Spleen (tissue), 11 donors: Measurements from ENCODE around the gene STK38. TPM values are rescaled to one million over a fixed set of nuclear protein-coding genes. Genes with fewer than 3 reads are reported as not detected.

ENCODE experiments used
- DNase-seq: peaks from one replicate; pipeline ENCODE4 v3.0.0-alpha.2; 2020
- H3K27ac ChIP-seq, 8 donors: fragments of 200-600 bp; sonication (generic) in 7 of 8; 1 replicate in 4 of 8; 2 replicates in 4 of 8; pipeline versions ENCODE4 v1.5.0 to v1.8.0; 2016 to 2021; ENCODE audit warnings: inconsistent platforms in 4 of 8, mild to moderate bottlenecking in 4 of 8, moderate library complexity in 1 of 8
- H3K27me3 ChIP-seq, 7 donors: fragments of 200-600 bp; sonication (generic) in 6 of 7; replicated peaks in 1 of 7; 1 replicate in 4 of 7; 2 replicates in 3 of 7; pipeline versions ENCODE4 v1.5.0 to v1.8.0; 2016 to 2021; ENCODE audit warnings: inconsistent platforms in 3 of 7, mild to moderate bottlenecking in 1 of 7
- H3K36me3 ChIP-seq, 6 donors: fragments of 200-600 bp; sonication (generic) in 5 of 6; 1 replicate in 4 of 6; 2 replicates in 2 of 6; pipeline versions ENCODE4 v1.5.0 to v1.8.0; 2016 to 2021; ENCODE audit warnings: inconsistent platforms in 2 of 6
- H3K4me1 ChIP-seq, 6 donors: fragments of 200-600 bp; sonication (generic) in 5 of 6; 1 replicate in 3 of 6; 2 replicates in 3 of 6; pipeline versions ENCODE4 v1.5.0 to v1.8.0; 2016 to 2021; ENCODE audit warnings: inconsistent platforms in 3 of 6
- H3K4me3 ChIP-seq, 8 donors: fragments of 200-600 bp; sonication (generic) in 7 of 8; 1 replicate in 4 of 8; 2 replicates in 4 of 8; pipeline versions ENCODE4 v1.5.0 to v1.8.0; 2016 to 2021; ENCODE audit warnings: inconsistent platforms in 4 of 8, mild to moderate bottlenecking in 4 of 8, moderate library complexity in 2 of 8
- H3K9me3 ChIP-seq, 8 donors: fragments of 200-600 bp; sonication (generic) in 7 of 8; 1 replicate in 4 of 8; 2 replicates in 4 of 8; pipeline versions ENCODE4 v1.5.0 to v1.8.0; 2016 to 2021; ENCODE audit warnings: inconsistent platforms in 4 of 8
- CTCF ChIP-seq, 11 experiments: fragments of 200-600 bp in 7 of 11; fragments of 450-650 bp in 4 of 11; sonication (generic) in 4 of 11; IDR thresholded peaks in 8 of 11; conservative IDR thresholded peaks in 3 of 11; 1 replicate in 7 of 11; 2 replicates in 4 of 11; pipeline versions ENCODE4 v1.4.0 to v1.8.0; 2016 to 2021; ENCODE audit warnings: antibody characterized with exemption in 11 of 11, inconsistent platforms in 4 of 11, mild to moderate bottlenecking in 1 of 11
- POLR2A ChIP-seq, 3 donors: fragments of 450-650 bp; IDR thresholded peaks; one replicate each; pipeline ENCODE4 v1.5.1; 2017; ENCODE audit warnings: antibody characterized with exemption in 3 of 3, mild to moderate bottlenecking in 1 of 3
- POLR2AphosphoS5 ChIP-seq, 3 donors: sonication (generic); formaldehyde crosslinking; IDR thresholded peaks; one replicate each; pipeline ENCODE4 v1.5.1; 2017; ENCODE audit warnings: antibody characterized with exemption in 3 of 3
- WGBS, 5 donors: extraction: QIAGEN DNeasy Blood & Tissue Kit in 3 of 5; methylation state at CpG; one replicate each; pipeline versions ENCODE4 v1.1.5 to v1.1.7; 2013 to 2018; 5-methylcytosine and 5-hydroxymethylcytosine counted together
- intact Hi-C: fragments of 100-400 bp; cut with DNase I; formaldehyde crosslinking; loops from one replicate; pipeline ENCODE4 v1.15.0; 2023; ENCODE audit warnings: low total_unique reads
- polyA plus RNA-seq, 3 donors: library from polyadenylated mRNA; stranded (reverse); fragments of 200-250 nt; gene quantifications; one replicate each; pipeline ENCODE4 v1.2.1, GENCODE V29; 2013
- total RNA-seq, 7 donors: library from RNA; depleted of rRNA in 3 of 7; stranded (reverse); fragments of >200 nt in 3 of 7; fragmentation: NEBNext Ultra II Directional in 4 of 7; extraction: Animal tissue kit (Norgen Biotek cat#: 25700) in 4 of 7; gene quantifications; one replicate each; pipeline versions ENCODE4 v1.1.0 to v1.2.1, GENCODE V29; 2016 to 2021
- donor health status: healthy with polysubstance abuse.
- donor health status: DM: no; HTN: no; CAD: no; lungs with moderate emphysema.
- donor health status: DM: no; HTN: no; CAD: no.
- donor health status: Bipolar disorder and iron deficiency.
- donor health status: healthy.
- donor health status: DM: no; HTN: no; CAD: no.
- donor health status: DM: yes; HTN: yes; CAD: no.

STK38 gene
- total and polyA plus RNA-seq, 10 donors = 16.4 to 51.8 (median 34.0) TPM

GRCh38 chr6:36548401-36548743, 1.1 kb upstream of the STK38 start:
- no peaks in the 10 kb centered on the region for H3K36me3 ChIP-seq
- 92 to 95% (median 95%) methylated on average over 2 of the region's 2 CpGs for WGBS, 5 donors
- peaks cover 26 to 57% (median 39%) of the 10 kb centered on the region in 6 donors for H3K4me1 ChIP-seq
- peak overlapping the region in 5 of 8 donors; percentile 91 to 96 (median 92) for H3K27ac ChIP-seq
- intact Hi-C loops = loop anchor here (10.0 kb wide), 1 partner anchor 46 kb away; the partner anchor contains the start of gene SRSF3
- no peaks in the 10 kb centered on the region for H3K9me3 ChIP-seq
- no peak overlapping the region for H3K4me3 ChIP-seq
- TF ChIP-seq POLR2A (IDR thresholded peaks at IDR 0.05) (no peak), CTCF (IDR thresholded peaks at IDR 0.05 in 8 of 11, conservative IDR thresholded peaks at IDR 0.05 in 3 of 11) (no peak), POLR2AphosphoS5 (IDR thresholded peaks at IDR 0.05) (no peak)
- no peak for DNase-seq
- no peaks in the 10 kb centered on the region for H3K27me3 ChIP-seq

GRCh38 chr6:36547646-36548400, 544 bp upstream of the STK38 start:
- no peaks in the 10 kb centered on the region for H3K27me3 ChIP-seq
- intact Hi-C loops = loop anchor here (10.0 kb wide), 1 partner anchor 47 kb away; the partner anchor contains the start of gene SRSF3
- 47 to 57% (median 54%) methylated on average over 13 of the region's 13 CpGs for WGBS, 5 donors
- TF ChIP-seq POLR2AphosphoS5 (IDR thresholded peaks at IDR 0.05) = no peak
- TF ChIP-seq POLR2A (IDR thresholded peaks at IDR 0.05) = no peak
- TF ChIP-seq CTCF (IDR thresholded peaks at IDR 0.05 in 8 of 11, conservative IDR thresholded peaks at IDR 0.05 in 3 of 11) = no peak
- no peaks in the 10 kb centered on the region for H3K36me3 ChIP-seq
- H3K27ac ChIP-seq = peak overlapping the region; percentile 86 to 97 (median 94)
- peak overlapping the region in 7 of 8 donors; percentile 63 to 87 (median 76) for H3K4me3 ChIP-seq
- H3K9me3 ChIP-seq = no peaks in the 10 kb centered on the region
- no peak for DNase-seq
- peaks cover 30 to 62% (median 43%) of the 10 kb centered on the region in 6 donors for H3K4me1 ChIP-seq

- Histone ChIP-seq H3K4me3 (peak overlapping the region; percentile 63 to 93 (median 78)), H3K4me1 (peaks cover 39 to 76% (median 54%) of the 10 kb centered on the region in 6 donors), H3K36me3 (peaks cover 0 to 6% (median under 1%) of the 10 kb centered on the region in 6 donors), H3K27me3 (no peaks in the 10 kb centered on the region), H3K9me3 (no peaks in the 10 kb centered on the region), H3K27ac (peak overlapping the region; percentile 86 to 97 (median 94))
- DNase-seq = no peak
- TF ChIP-seq POLR2AphosphoS5 (IDR thresholded peaks at IDR 0.05) = no peak
- no peak for TF ChIP-seq POLR2A (IDR thresholded peaks at IDR 0.05)
- WGBS, 5 donors = 0 to 1% (median 1%) methylated on average over 15 of the region's 15 CpGs
- intact Hi-C loops = loop anchor here (10.0 kb wide), 1 partner anchor 48 kb away; the partner anchor contains the start of gene SRSF3
Measured at GRCh38 chr6:36546308-36546919, 865 bp downstream of the STK38 start.

GRCh38 chr6:36545767-36546307, 1.4 kb downstream of the STK38 start:
- Histone ChIP-seq H3K27me3 (no peaks in the 10 kb centered on the region), H3K36me3 (peaks cover 0 to 12% (median 4%) of the 10 kb centered on the region in 6 donors), H3K4me3 (peak overlapping the region; percentile 63 to 93 (median 78)), H3K9me3 (no peaks in the 10 kb centered on the region), H3K4me1 (peaks cover 39 to 81% (median 58%) of the 10 kb centered on the region in 6 donors), H3K27ac (peak overlapping the region; percentile 86 to 97 (median 94))
- TF ChIP-seq POLR2AphosphoS5 (IDR thresholded peaks at IDR 0.05) (no peak), CTCF (IDR thresholded peaks at IDR 0.05 in 8 of 11, conservative IDR thresholded peaks at IDR 0.05 in 3 of 11) (no peak), POLR2A (IDR thresholded peaks at IDR 0.05) (no peak)
- no peak for DNase-seq
- 31 to 40% (median 35%) methylated on average over 3 of the region's 3 CpGs for WGBS, 5 donors
- intact Hi-C loops = loop anchor here (10.0 kb wide), 1 partner anchor 49 kb away; the partner anchor contains the start of gene SRSF3
